Adipocyte (in vitro differentiated cells): Measurements from ENCODE around the gene SLC28A2.
"Not testable (repeated sequence)": the region's sequence is repeated elsewhere in the genome, so short reads cannot be mapped to it uniquely, and the experiment has no call there.

Experiments
- DNase-seq: peaks from one replicate; pipeline ENCODE4 v3.0.0-alpha.2; 2015; ENCODE audit warnings: low read depth
- H3K27me3 ChIP-seq: replicated peaks from 2 replicates; pipeline ENCODE4 v1.7.0; 2013; ENCODE audit warnings: mild to moderate bottlenecking, low read length, moderate library complexity; ENCODE audit not compliant: control insufficient read depth, insufficient read depth
- H3K36me3 ChIP-seq: 2 replicates; pipeline ENCODE4 v1.7.0; 2013; ENCODE audit warnings: low read length, mild to moderate bottlenecking, moderate library complexity; ENCODE audit not compliant: control insufficient read depth, insufficient read depth, severe bottlenecking
- H3K4me1 ChIP-seq: 2 replicates; pipeline ENCODE4 v1.7.0; 2013; ENCODE audit warnings: mild to moderate bottlenecking, low read length, moderate library complexity; ENCODE audit not compliant: control insufficient read depth, insufficient read depth
- H3K4me3 ChIP-seq: 2 replicates; pipeline ENCODE4 v1.7.0; 2013; ENCODE audit warnings: mild to moderate bottlenecking, low read length, moderate library complexity
- H3K9ac ChIP-seq: 2 replicates; pipeline ENCODE4 v1.7.0; 2013; ENCODE audit warnings: mild to moderate bottlenecking, low read length, moderate library complexity
- H3K9me3 ChIP-seq: 2 replicates; pipeline ENCODE4 v1.7.0; 2013; ENCODE audit warnings: mild to moderate bottlenecking, low read length, moderate library complexity; ENCODE audit not compliant: control insufficient read depth

SLC28A2 gene

GRCh38 chr15:45231864-45232562, 20.0 kb upstream of the SLC28A2 start:
- Histone ChIP-seq H3K27me3 (no peaks in the 10 kb centered on the region), H3K9me3 (peaks cover 34% of the 10 kb centered on the region), H3K4me3 (no peak overlapping the region), H3K4me1 (no peaks in the 10 kb centered on the region), H3K36me3 (no peaks in the 10 kb centered on the region), H3K9ac (no peak overlapping the region)
- no peak for DNase-seq

- H3K27me3 ChIP-seq: no peaks in the 10 kb centered on the region
Observed at GRCh38 chr15:45234562-45235235, 17.3 kb upstream of the SLC28A2 start.

GRCh38 chr15:45236806-45237205, 15.2 kb upstream of the SLC28A2 start:
- H3K9ac ChIP-seq, H3K4me3 ChIP-seq, H3K27me3 ChIP-seq, H3K4me1 ChIP-seq, H3K36me3 ChIP-seq, DNase-seq: not testable (repeated sequence)
- peaks cover 55% of the 10 kb centered on the region for H3K9me3 ChIP-seq

More at GRCh38 chr15:45234562-45235235, 17.3 kb upstream of the SLC28A2 start:
- no peak overlapping the region for H3K9ac ChIP-seq
- no peaks in the 10 kb centered on the region for H3K4me1 ChIP-seq
- H3K4me3 ChIP-seq: no peak overlapping the region
- H3K36me3 ChIP-seq: no peaks in the 10 kb centered on the region
- peaks cover 38% of the 10 kb centered on the region for H3K9me3 ChIP-seq
- DNase-seq: no peak

DNA sequence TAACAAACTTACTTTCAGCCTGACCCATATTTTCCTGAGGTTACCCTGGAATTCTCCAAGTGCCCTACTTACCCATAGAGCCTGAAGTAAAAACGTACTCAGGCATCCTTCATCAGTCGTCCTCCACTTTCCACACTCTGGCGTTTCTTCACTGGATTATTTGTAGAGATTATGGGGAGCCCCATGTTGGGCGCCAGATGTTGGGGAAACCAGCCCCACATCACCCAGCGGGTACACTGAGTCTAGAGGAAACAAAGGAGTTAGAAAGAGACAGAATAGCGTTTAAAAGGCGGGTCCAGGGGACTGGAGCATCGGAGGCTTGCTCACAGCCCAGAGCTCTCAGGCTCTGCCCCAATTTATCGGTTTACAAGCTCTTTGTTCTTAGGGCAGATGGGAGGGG, 9.7 kb upstream of the SLC28A2 start:
- Histone ChIP-seq H3K9me3 (peaks cover 54% of the 10 kb centered on the region), H3K27me3 (no peaks in the 10 kb centered on the region), H3K4me1 (no peaks in the 10 kb centered on the region), H3K9ac (no peak overlapping the region), H3K4me3 (no peak overlapping the region), H3K36me3 (no peaks in the 10 kb centered on the region)
- DNase-seq: no peak

- Histone ChIP-seq H3K36me3 (no peaks in the 10 kb centered on the region), H3K4me1 (no peaks in the 10 kb centered on the region), H3K27me3 (no peaks in the 10 kb centered on the region), H3K9ac (no peak overlapping the region), H3K4me3 (no peak overlapping the region), H3K9me3 (peaks cover 9% of the 10 kb centered on the region)
- DNase-seq: no peak
Observed at GRCh38 chr15:45249125-45249780, 2.8 kb upstream of the SLC28A2 start.

DNA sequence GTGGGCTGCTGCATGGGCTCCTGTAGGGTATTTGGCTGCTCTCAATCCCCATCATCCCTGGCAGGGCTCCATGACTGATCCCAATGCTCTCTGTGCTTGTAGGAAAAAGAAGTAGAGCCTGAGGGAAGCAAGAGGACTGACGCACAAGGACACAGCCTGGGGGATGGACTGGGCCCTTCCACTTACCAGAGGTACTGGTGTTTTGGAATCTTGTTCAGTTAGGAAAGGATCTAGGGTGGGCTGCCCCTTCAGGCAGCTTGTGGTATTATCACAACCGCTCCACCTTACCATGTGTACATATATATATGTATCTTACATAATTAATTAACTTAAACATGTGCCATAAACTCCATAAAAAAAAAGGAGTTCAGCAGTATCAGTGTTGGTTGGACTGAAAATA, 1.3 kb downstream of the SLC28A2 start:
- no peaks in the 10 kb centered on the region for H3K9me3 ChIP-seq
- H3K9ac ChIP-seq: no peak overlapping the region
- no peaks in the 10 kb centered on the region for H3K36me3 ChIP-seq
- no peak for DNase-seq
- H3K4me1 ChIP-seq: no peaks in the 10 kb centered on the region
- no peak overlapping the region for H3K4me3 ChIP-seq
- no peaks in the 10 kb centered on the region for H3K27me3 ChIP-seq

DNA sequence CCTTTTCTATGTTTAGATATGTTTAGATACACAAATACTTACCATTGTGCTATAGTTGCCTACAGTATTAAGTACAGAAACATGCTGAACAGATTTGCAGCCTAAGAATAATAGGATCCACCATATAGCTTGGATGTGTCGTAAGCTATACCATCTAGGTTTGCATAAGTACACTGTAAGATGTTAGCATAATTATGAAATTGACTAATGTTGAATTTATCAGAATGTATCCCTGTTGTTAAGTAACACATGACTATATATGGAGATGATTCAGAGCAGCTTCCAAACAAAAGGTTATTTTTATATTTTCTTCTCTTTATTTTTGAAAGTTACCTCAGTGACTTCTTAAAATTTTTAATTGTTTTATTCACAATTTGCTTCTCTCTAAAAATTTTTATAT, 2.4 kb downstream of the SLC28A2 start:
- DNase-seq: no peak
- no peaks in the 10 kb centered on the region for H3K27me3 ChIP-seq
- no peak overlapping the region for H3K9ac ChIP-seq
- no peaks in the 10 kb centered on the region for H3K36me3 ChIP-seq
- H3K9me3 ChIP-seq: no peaks in the 10 kb centered on the region
- H3K4me3 ChIP-seq: no peak overlapping the region
- no peaks in the 10 kb centered on the region for H3K4me1 ChIP-seq

DNA sequence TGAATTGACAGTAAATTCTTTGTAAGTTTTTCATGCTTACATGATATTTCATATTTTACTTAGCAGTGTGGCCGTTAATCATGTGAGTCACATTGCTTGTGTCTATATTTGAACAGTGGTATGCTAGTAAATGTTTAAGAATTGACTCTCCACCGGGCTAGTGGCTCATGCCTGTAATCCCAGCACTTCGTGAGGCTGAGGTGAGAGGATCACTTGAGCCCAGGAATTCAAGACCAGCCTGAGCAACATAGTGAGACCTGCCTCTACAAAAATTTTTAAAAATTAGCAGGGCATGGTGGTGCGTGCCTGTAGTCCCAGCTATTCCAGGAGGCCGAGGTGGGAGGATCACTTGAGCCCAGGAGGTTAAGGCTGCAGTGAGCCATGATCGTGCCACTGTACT, 2.8 kb downstream of the SLC28A2 start:
- H3K27me3 ChIP-seq, H3K9ac ChIP-seq, H3K4me3 ChIP-seq, H3K4me1 ChIP-seq, H3K36me3 ChIP-seq, H3K9me3 ChIP-seq, DNase-seq: not testable (repeated sequence)

DNA sequence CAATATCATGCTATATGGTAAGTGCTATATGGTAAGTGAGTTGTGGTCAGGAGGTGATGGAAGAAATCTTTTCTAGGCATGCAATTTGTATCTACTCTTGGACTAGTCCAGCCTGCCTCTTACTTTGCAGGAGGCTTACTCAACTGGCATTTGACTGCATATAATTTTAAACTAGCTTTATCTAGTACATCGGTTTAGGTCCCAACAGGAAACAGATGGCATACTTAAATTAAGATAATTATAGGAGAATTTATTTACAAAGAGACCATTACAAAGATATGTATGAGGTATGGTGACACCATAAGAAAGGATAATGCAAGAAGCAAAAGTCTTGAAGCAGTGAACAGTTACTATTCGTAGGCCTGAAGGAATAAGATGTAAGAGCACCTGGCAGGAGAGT, 7.8 kb downstream of the SLC28A2 start:
- no peak for DNase-seq
- H3K27me3 ChIP-seq: no peaks in the 10 kb centered on the region
- H3K4me3 ChIP-seq: no peak overlapping the region
- no peak overlapping the region for H3K9ac ChIP-seq
- H3K36me3 ChIP-seq: no peaks in the 10 kb centered on the region
- H3K9me3 ChIP-seq: no peaks in the 10 kb centered on the region
- no peaks in the 10 kb centered on the region for H3K4me1 ChIP-seq

DNA sequence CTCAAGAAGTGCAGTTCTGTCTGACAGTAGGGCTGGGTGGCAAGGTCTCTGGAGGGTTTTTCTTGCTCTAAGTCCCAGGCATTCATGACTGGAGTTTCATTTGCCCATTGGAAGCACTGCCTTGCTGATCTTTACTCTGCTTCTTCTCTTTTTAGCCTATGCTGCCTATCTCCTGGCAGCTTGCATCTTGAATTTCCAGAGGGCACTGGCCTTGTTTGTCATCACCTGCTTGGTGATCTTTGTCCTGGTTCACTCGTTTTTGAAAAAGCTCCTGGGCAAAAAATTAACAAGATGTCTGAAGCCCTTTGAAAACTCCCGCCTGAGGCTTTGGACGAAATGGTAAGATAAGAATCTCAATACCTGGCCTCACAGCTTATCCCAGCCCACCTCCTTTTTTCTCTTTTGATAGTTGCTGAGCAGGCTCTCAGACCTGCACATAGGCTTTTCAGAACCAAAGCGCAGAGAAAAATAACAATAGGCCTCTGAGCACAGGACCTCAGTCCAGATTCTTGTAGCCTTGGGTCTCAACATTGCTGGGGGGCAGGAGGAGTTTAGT, 10.9 kb downstream of the SLC28A2 start:
- H3K4me1 ChIP-seq: no peaks in the 10 kb centered on the region
- no peaks in the 10 kb centered on the region for H3K36me3 ChIP-seq
- H3K4me3 ChIP-seq: no peak overlapping the region
- no peaks in the 10 kb centered on the region for H3K27me3 ChIP-seq
- H3K9me3 ChIP-seq: no peaks in the 10 kb centered on the region
- no peak overlapping the region for H3K9ac ChIP-seq
- DNase-seq: no peak

DNA sequence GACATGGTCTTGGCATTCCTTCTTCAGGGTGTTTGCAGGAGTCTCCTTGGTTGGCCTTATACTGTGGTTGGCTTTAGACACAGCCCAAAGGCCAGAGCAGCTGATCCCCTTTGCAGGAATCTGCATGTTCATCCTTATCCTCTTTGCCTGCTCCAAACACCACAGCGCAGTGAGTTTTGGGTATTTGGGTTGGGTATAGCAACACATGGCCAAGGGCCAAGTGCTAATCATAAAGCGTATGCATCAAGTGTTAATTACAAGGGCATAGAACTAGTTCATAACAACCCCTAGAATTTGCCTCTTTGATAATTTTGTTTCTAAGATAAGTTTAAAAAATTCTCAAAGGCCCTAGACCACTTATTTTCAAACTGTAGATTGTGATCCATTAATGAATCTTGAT, 11.8 kb downstream of the SLC28A2 start:
- no peak overlapping the region for H3K4me3 ChIP-seq
- no peaks in the 10 kb centered on the region for H3K27me3 ChIP-seq
- H3K36me3 ChIP-seq: no peaks in the 10 kb centered on the region
- H3K4me1 ChIP-seq: no peaks in the 10 kb centered on the region
- H3K9me3 ChIP-seq: no peaks in the 10 kb centered on the region
- H3K9ac ChIP-seq: no peak overlapping the region
- no peak for DNase-seq
